ENCODE measurements around the gene ATP5MC2. TPM values are rescaled to one million over a fixed set of nuclear protein-coding genes. Genes with fewer than 3 reads are reported as not detected.

The ATP5MC2 gene
- total RNA-seq, 1 experiment from 2014 or later: 304 TPM

GRCh38 chr12:53618275-53618674 lies 57.6 kb downstream of the ATP5MC2 start:
- no peaks in the 10 kb centered on the region for H3K4me1 ChIP-seq (ENCODE audit: control insufficient read depth in 1 of 2, insufficient read depth in 2 of 2, low read length in 2 of 2)
- TF ChIP-seq EGR1 (IDR thresholded peaks at IDR 0.05; ENCODE audit: low read depth) (no peak), RAD21 (IDR thresholded peaks at IDR 0.05; ENCODE audit: low read depth) (no peak), EZH2 (IDR thresholded peaks at IDR 0.05) (no peak), TCF7L2 (IDR thresholded peaks at IDR 0.05; ENCODE audit: borderline replicate concordance, extremely low read depth, insufficient read depth, insufficient read length) (no peak), JUND (IDR thresholded peaks at IDR 0.05) (no peak), ZBTB33 (IDR thresholded peaks at IDR 0.05; ENCODE audit: extremely low read depth, insufficient replicate concordance, low read length) (no peak), ELF1 (IDR thresholded peaks at IDR 0.05; ENCODE audit: borderline replicate concordance, low read depth) (no peak), YY1 (IDR thresholded peaks at IDR 0.05; ENCODE audit: extremely low read depth, insufficient replicate concordance, low read depth, low read length) (no peak), SP1 (IDR thresholded peaks at IDR 0.05; ENCODE audit: low read depth) (no peak), FOSL1 (IDR thresholded peaks at IDR 0.05; ENCODE audit: low read depth) (no peak)
- TF ChIP-seq, protein P1, sequence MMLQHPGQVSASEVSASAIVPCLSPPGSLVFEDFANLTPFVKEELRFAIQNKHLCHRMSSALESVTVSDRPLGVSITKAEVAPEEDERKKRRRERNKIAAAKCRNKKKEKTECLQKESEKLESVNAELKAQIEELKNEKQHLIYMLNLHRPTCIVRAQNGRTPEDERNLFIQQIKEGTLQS (IDR thresholded peaks at IDR 0.05): no peak
- H3K36me3 ChIP-seq (ENCODE audit: control insufficient read depth in 1 of 2, insufficient read depth in 2 of 2, low read length in 2 of 2): no peaks in the 10 kb centered on the region; a peak in 1 of 4 replicates
- H3K27ac ChIP-seq (ENCODE audit: low read depth, low read length): no peak overlapping the region
- intact Hi-C loops (cut with micrococcal nuclease): no loop called here
- no peaks in the 10 kb centered on the region for H3K9me2 ChIP-seq (ENCODE audit: insufficient read depth)
- H3K27me3 ChIP-seq (ENCODE audit: insufficient read depth, low read length): no peaks in the 10 kb centered on the region
- H3K4me3 ChIP-seq (replicated peaks in 1 of 2; ENCODE audit: low read depth in 1 of 2, low read length in 2 of 2): no peak overlapping the region
- no peaks in the 10 kb centered on the region for H3K9me3 ChIP-seq (ENCODE audit: control insufficient read depth in 1 of 2, insufficient read depth in 1 of 2, low read depth in 1 of 2, low read length in 2 of 2)
- BruUV-seq (replicated peaks): TSS peak; percentile 5
- ChIA-PET RAD21 (ENCODE audit: low non-redundant PET in 1 of 2, low total read pairs in 2 of 2, uncharacterized antibody in 2 of 2, unreplicated experiment in 2 of 2) (no interaction called here), POLR2A (no interaction called here), CTCF (no interaction called here)
- H3K9ac ChIP-seq (ENCODE audit: low read length): no peak overlapping the region
- peaks cover 4% of the 10 kb centered on the region; the same call in 1 of the 2 replicates for H4K20me1 ChIP-seq (ENCODE audit: insufficient read depth)
- ATAC-seq (no peak), DNase-seq (ENCODE audit: low read depth, low spot score) (no peak)
- H3K79me2 ChIP-seq (ENCODE audit: insufficient read depth, low read length): peaks cover 51% of the 10 kb centered on the region
- H3K4me2 ChIP-seq (ENCODE audit: low read length): no peak overlapping the region
- H2AFZ ChIP-seq (ENCODE audit: low read depth, low read length, poor library complexity, severe bottlenecking): no peak overlapping the region

Data from HCT116 (cell line).